Vagina (tissue), 2 donors: ENCODE results near the gene PIGQ. TPM values are rescaled to one million over a fixed set of nuclear protein-coding genes. Genes with fewer than 3 reads are reported as not detected.

Source experiments
- DNase-seq, 2 donors: peaks; one replicate each; pipeline ENCODE4 v3.0.0-alpha.2; 2017; ENCODE audit errors: extremely low spot score in 2 of 2
- H3K27ac ChIP-seq: fragments of 200-600 bp; sonication (generic); one replicate; pipeline ENCODE4 v1.5.1; 2019
- H3K27me3 ChIP-seq: fragments of 200-600 bp; sonication (generic); one replicate; pipeline ENCODE4 v1.5.1; 2019
- H3K36me3 ChIP-seq, 2 donors: fragments of 200-600 bp; sonication (generic); one replicate each; pipeline ENCODE4 v1.5.1; 2017 to 2019
- H3K4me1 ChIP-seq: fragments of 200-600 bp; sonication (generic); one replicate; pipeline ENCODE4 v1.5.1; 2019
- H3K4me3 ChIP-seq, 2 donors: fragments of 200-600 bp; sonication (generic); 1 replicate in 1 of 2; 2 replicates in 1 of 2; pipeline ENCODE4 v1.5.1; 2016 to 2019
- H3K9me3 ChIP-seq: fragments of 200-600 bp; sonication (generic); one replicate; pipeline ENCODE4 v1.5.1; 2019
- CTCF ChIP-seq, 3 experiments: fragments of 450-650 bp in 2 of 3; fragments of 200-600 bp in 1 of 3; sonication (generic) in 1 of 3; IDR thresholded peaks; one replicate each; pipeline ENCODE4 v1.5.1; 2017 to 2019; ENCODE audit warnings: antibody characterized with exemption in 3 of 3, mild to moderate bottlenecking in 2 of 3, moderate library complexity in 2 of 3
- POLR2A ChIP-seq, 2 donors: fragments of 450-650 bp; IDR thresholded peaks; one replicate each; pipeline ENCODE4 v1.6.1; 2017; ENCODE audit warnings: antibody characterized with exemption in 2 of 2, mild to moderate bottlenecking in 2 of 2, moderate library complexity in 2 of 2
- POLR2AphosphoS5 ChIP-seq, 2 donors: sonication (generic); formaldehyde crosslinking; IDR thresholded peaks; one replicate each; pipeline ENCODE4 v1.9.0; 2017; ENCODE audit warnings: antibody characterized with exemption in 2 of 2, mild to moderate bottlenecking in 2 of 2, low read depth in 1 of 2; ENCODE audit not compliant: insufficient read depth in 1 of 2
- intact Hi-C: fragments of 100-400 bp; cut with DNase I; formaldehyde crosslinking; loops from one replicate; pipeline ENCODE4 v1.15.1; 2023
- total RNA-seq: library from RNA; depleted of rRNA; stranded (reverse); fragments of >200 nt; gene quantifications from one replicate; pipeline ENCODE4 v1.2.3, GENCODE V29; 2016

Gene PIGQ
- total RNA-seq, 1 donor from 2014 or later = 26.0 TPM

GRCh38 chr16:576823-577201 is 7.0 kb downstream of the PIGQ start:
- Histone ChIP-seq H3K27me3 (no peaks in the 10 kb centered on the region), H3K4me3 (no peak overlapping the region), H3K27ac (no peak overlapping the region), H3K4me1 (no peaks in the 10 kb centered on the region), H3K36me3 (peaks cover 0 to 20% of the 10 kb centered on the region in 2 donors), H3K9me3 (no peaks in the 10 kb centered on the region)
- DNase-seq = no peak
- no peak for TF ChIP-seq POLR2A (IDR thresholded peaks at IDR 0.05)
- no peak for TF ChIP-seq POLR2AphosphoS5 (IDR thresholded peaks at IDR 0.05; ENCODE audit: insufficient read depth in 1 of 2, low read depth in 1 of 2)
- no peak for TF ChIP-seq CTCF (IDR thresholded peaks at IDR 0.05)
- intact Hi-C loops = no loop called here

- Histone ChIP-seq H3K27ac (no peak overlapping the region), H3K4me1 (no peaks in the 10 kb centered on the region), H3K27me3 (no peaks in the 10 kb centered on the region), H3K9me3 (no peaks in the 10 kb centered on the region), H3K4me3 (no peak overlapping the region), H3K36me3 (peaks cover 0 to 20% of the 10 kb centered on the region in 2 donors)
- intact Hi-C loops = no loop called here
- TF ChIP-seq POLR2A (IDR thresholded peaks at IDR 0.05) (no peak), CTCF (IDR thresholded peaks at IDR 0.05) (no peak), POLR2AphosphoS5 (IDR thresholded peaks at IDR 0.05; ENCODE audit: insufficient read depth in 1 of 2, low read depth in 1 of 2) (no peak)
- DNase-seq = no peak
Observed at GRCh38 chr16:577796-578195, 8.0 kb downstream of the PIGQ start.

GRCh38 chr16:578232-578869 is 8.6 kb downstream of the PIGQ start:
- no peaks in the 10 kb centered on the region for H3K9me3 ChIP-seq
- intact Hi-C loops = no loop called here
- peaks cover 0 to 20% of the 10 kb centered on the region in 2 donors for H3K36me3 ChIP-seq
- H3K4me1 ChIP-seq = no peaks in the 10 kb centered on the region
- no peak overlapping the region for H3K4me3 ChIP-seq
- no peaks in the 10 kb centered on the region for H3K27me3 ChIP-seq
- TF ChIP-seq POLR2A (IDR thresholded peaks at IDR 0.05) = no peak
- no peak for TF ChIP-seq CTCF (IDR thresholded peaks at IDR 0.05)
- TF ChIP-seq POLR2AphosphoS5 (IDR thresholded peaks at IDR 0.05; ENCODE audit: insufficient read depth in 1 of 2, low read depth in 1 of 2) = no peak
- no peak overlapping the region for H3K27ac ChIP-seq
- DNase-seq = no peak

GRCh38 chr16:578870-579405 is 9.2 kb downstream of the PIGQ start:
- H3K27ac ChIP-seq = no peak overlapping the region
- DNase-seq = no peak

More at GRCh38 chr16:578870-579405, 9.2 kb downstream of the PIGQ start:
- Histone ChIP-seq H3K4me3 (no peak overlapping the region), H3K36me3 (peaks cover 0 to 20% of the 10 kb centered on the region in 2 donors), H3K9me3 (no peaks in the 10 kb centered on the region), H3K27me3 (no peaks in the 10 kb centered on the region), H3K4me1 (peaks cover 3% of the 10 kb centered on the region)
- intact Hi-C loops = no loop called here
- TF ChIP-seq POLR2AphosphoS5 (IDR thresholded peaks at IDR 0.05; ENCODE audit: insufficient read depth in 1 of 2, low read depth in 1 of 2) = no peak
- TF ChIP-seq CTCF (IDR thresholded peaks at IDR 0.05) = peak; percentile 24 to 65 (median 59)
